Measurements from ENCODE around the gene CALHM5.

- TF ChIP-seq CTCF (IDR thresholded peaks at IDR 0.05) (no peak), POLR2A (IDR thresholded peaks at IDR 0.05) (no peak), POLR2AphosphoS5 (IDR thresholded peaks at IDR 0.05) (no peak)
Observed at GRCh38 chr6:116535109-116535508, 23.7 kb downstream of the CALHM5 start.
